Activated CD8-positive, alpha-beta memory T cell treated with anti-CD3 and anti-CD28 coated beads for 4 hours (primary cell): ENCODE measurements around the gene PIN1.
"Not testable (repeated sequence)": the region's sequence is repeated elsewhere in the genome, so short reads cannot be mapped to it uniquely, and the experiment has no call there.

Experiments used
- DNase-seq, 2 donors: peaks; one replicate each; pipeline ENCODE4 v3.0.0-alpha.2; 2020; ENCODE audit warnings: low read depth in 2 of 2

PIN1 gene

GRCh38 chr19:9834726-9835506 is at the start of gene PIN1:
Gene PIN1 (plus strand): TSS chr19:9835318. CDS start chr19:9835345, 27 bp downstream.
- DNase-seq, result peak; percentile 98

- peak; percentile 94 to 95 for DNase-seq
Measured at GRCh38 chr19:9785367-9786331, 49.5 kb upstream of the PIN1 start.

- no peak for DNase-seq
Measured at GRCh38 chr19:9786342-9786741, 48.8 kb upstream of the PIN1 start.

- DNase-seq, result no peak
Measured at GRCh38 chr19:9786819-9787218, 48.3 kb upstream of the PIN1 start.

- DNase-seq, result not testable (repeated sequence)
Measured at GRCh38 chr19:9788604-9789003, 46.5 kb upstream of the PIN1 start.

- DNase-seq, result no peak
Measured at GRCh38 chr19:9789066-9789465, 46.1 kb upstream of the PIN1 start.

GRCh38 chr19:9789579-9789978 is 45.5 kb upstream of the PIN1 start:
- DNase-seq, result not testable (repeated sequence)

- DNase-seq, result not testable (repeated sequence)
Measured at GRCh38 chr19:9791073-9791367, 44.1 kb upstream of the PIN1 start.

GRCh38 chr19:9791552-9792205 is 43.4 kb upstream of the PIN1 start:
- peak; percentile 93 to 96 for DNase-seq

GRCh38 chr19:9792206-9793070 is 42.7 kb upstream of the PIN1 start:
- DNase-seq, result peak; percentile 92 to 94

GRCh38 chr19:9793071-9793591 is 42.0 kb upstream of the PIN1 start:
- peak; percentile 32 to 55 for DNase-seq

- DNase-seq, result peak; percentile 66 to 75
Measured at GRCh38 chr19:9796113-9796773, 38.9 kb upstream of the PIN1 start.

GRCh38 chr19:9797871-9798270 is 37.2 kb upstream of the PIN1 start:
- DNase-seq, result no peak

GRCh38 chr19:9799162-9799561 is 36.0 kb upstream of the PIN1 start:
- no peak for DNase-seq

- DNase-seq, result no peak
Measured at GRCh38 chr19:9801976-9802375, 33.1 kb upstream of the PIN1 start.

- no peak for DNase-seq
Measured at GRCh38 chr19:9806803-9807202, 28.3 kb upstream of the PIN1 start.

- no peak for DNase-seq
Measured at GRCh38 chr19:9808855-9809824, 26.0 kb upstream of the PIN1 start.

GRCh38 chr19:9811139-9811538 is 24.0 kb upstream of the PIN1 start:
- no peak for DNase-seq

GRCh38 chr19:9818175-9818733 is 16.9 kb upstream of the PIN1 start:
- no peak for DNase-seq
